Progenitor cell of endocrine pancreas (in vitro differentiated cells): ENCODE measurements around the gene USH1C. TPM values are rescaled to one million over a fixed set of nuclear protein-coding genes. Genes with fewer than 3 reads are reported as not detected.
A peak's percentile ranks its signal among the peaks of the same experiment; 100 is the strongest.

Experiments used
- DNase-seq: peaks from one replicate; pipeline ENCODE4 v3.0.0; 2021; ENCODE audit warnings: low spot score; ENCODE audit not compliant: unreplicated experiment
- H3K27ac Mint-ChIP-seq: 2 replicates; pipeline ENCODE4 v1.8.0; 2021; ENCODE audit warnings: mild to moderate bottlenecking, moderate library complexity, mixed read lengths
- H3K27me3 Mint-ChIP-seq: 2 replicates; pipeline ENCODE4 v1.8.0; 2021; ENCODE audit warnings: mixed read lengths
- H3K36me3 Mint-ChIP-seq: 2 replicates; pipeline ENCODE4 v1.8.0; 2022; ENCODE audit warnings: mixed read lengths; ENCODE audit not compliant: insufficient read depth
- H3K4me1 Mint-ChIP-seq: 2 replicates; pipeline ENCODE4 v1.8.0; 2021; ENCODE audit warnings: low read depth, mixed read lengths
- H3K4me3 Mint-ChIP-seq: 2 replicates; pipeline ENCODE4 v1.8.0; 2021; ENCODE audit warnings: low read depth, mild to moderate bottlenecking, moderate library complexity, mixed read lengths
- H3K9me3 Mint-ChIP-seq: 2 replicates; pipeline ENCODE4 v1.8.0; 2021; ENCODE audit warnings: low read depth, mixed read lengths
- long read RNA-seq: library from polyadenylated mRNA; unstranded; transcript quantifications from one replicate; pipeline ENCODE4 v2.0.0, GENCODE V29; 2020
- total RNA-seq: library from RNA; stranded (reverse); gene quantifications from 2 replicates; pipeline ENCODE4 v1.2.1, GENCODE V29; 2021
- TF ChIP-seq, protein P1 (sequence below): fragments of 200-600 bp; sonication (generic); IDR thresholded peaks from one replicate; pipeline ENCODE4 v1.5.0; 2021; ENCODE audit warnings: antibody characterized with exemption, mild to moderate bottlenecking; ENCODE audit not compliant: unreplicated experiment

USH1C gene
- total RNA-seq, result 15.8 and 21.4 TPM in 2 replicates
- long read RNA-seq, transcript USH1C-204 (20 exons, 2,149 nt), result minor isoform, 6 of 66 reads
- long read RNA-seq, transcript USH1C-202 (21 exons, 2,237 nt), result major isoform, 36 of 66 reads
- long read RNA-seq, partial matches to known transcripts, result 5 of 66 reads
- long read RNA-seq, other reads (novel, unspliced or antisense), result 15 of 66 reads

DNA sequence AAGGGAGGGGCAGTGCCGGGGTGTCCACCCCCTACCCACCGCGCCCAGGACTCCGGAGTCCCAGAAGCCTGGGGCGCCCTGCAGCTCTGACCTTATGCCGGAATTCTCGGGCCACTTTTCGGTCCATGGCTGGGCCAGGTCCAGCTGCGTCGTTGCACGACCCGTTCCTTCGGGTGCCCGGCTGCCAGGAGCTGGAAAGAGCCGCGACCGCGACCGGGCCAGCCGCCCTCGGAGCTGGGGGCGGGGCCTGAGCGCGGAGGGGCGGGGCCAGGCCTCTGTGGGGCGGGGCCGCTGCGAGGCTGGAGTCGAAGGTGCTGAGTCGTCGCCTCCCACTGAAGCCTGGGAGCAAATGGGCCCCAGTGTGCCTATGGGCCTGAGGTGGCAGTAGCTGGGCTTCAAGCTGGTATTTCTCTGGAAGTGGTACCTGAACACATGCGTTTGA lies at the start of gene USH1C:
USH1C (minus strand) TSS at position 236 of the 442 bp plus-strand sequence; CDS start at position 127, 109 bp downstream.
- Mint-ChIP-seq H3K4me3 (peak within 1 kb of the TSS; percentile 69), H3K36me3 (peaks cover 1% of the 10 kb centered on the region), H3K4me1 (peaks cover 31% of the 10 kb centered on the region), H3K27ac (peak within 1 kb of the TSS; percentile 72), H3K9me3 (no peaks in the 10 kb centered on the region), H3K27me3 (peaks cover 53% of the 10 kb centered on the region)
- TF ChIP-seq, protein P1, sequence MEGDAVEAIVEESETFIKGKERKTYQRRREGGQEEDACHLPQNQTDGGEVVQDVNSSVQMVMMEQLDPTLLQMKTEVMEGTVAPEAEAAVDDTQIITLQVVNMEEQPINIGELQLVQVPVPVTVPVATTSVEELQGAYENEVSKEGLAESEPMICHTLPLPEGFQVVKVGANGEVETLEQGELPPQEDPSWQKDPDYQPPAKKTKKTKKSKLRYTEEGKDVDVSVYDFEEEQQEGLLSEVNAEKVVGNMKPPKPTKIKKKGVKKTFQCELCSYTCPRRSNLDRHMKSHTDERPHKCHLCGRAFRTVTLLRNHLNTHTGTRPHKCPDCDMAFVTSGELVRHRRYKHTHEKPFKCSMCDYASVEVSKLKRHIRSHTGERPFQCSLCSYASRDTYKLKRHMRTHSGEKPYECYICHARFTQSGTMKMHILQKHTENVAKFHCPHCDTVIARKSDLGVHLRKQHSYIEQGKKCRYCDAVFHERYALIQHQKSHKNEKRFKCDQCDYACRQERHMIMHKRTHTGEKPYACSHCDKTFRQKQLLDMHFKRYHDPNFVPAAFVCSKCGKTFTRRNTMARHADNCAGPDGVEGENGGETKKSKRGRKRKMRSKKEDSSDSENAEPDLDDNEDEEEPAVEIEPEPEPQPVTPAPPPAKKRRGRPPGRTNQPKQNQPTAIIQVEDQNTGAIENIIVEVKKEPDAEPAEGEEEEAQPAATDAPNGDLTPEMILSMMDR, result no peak
- DNase-seq, result no peak

DNA sequence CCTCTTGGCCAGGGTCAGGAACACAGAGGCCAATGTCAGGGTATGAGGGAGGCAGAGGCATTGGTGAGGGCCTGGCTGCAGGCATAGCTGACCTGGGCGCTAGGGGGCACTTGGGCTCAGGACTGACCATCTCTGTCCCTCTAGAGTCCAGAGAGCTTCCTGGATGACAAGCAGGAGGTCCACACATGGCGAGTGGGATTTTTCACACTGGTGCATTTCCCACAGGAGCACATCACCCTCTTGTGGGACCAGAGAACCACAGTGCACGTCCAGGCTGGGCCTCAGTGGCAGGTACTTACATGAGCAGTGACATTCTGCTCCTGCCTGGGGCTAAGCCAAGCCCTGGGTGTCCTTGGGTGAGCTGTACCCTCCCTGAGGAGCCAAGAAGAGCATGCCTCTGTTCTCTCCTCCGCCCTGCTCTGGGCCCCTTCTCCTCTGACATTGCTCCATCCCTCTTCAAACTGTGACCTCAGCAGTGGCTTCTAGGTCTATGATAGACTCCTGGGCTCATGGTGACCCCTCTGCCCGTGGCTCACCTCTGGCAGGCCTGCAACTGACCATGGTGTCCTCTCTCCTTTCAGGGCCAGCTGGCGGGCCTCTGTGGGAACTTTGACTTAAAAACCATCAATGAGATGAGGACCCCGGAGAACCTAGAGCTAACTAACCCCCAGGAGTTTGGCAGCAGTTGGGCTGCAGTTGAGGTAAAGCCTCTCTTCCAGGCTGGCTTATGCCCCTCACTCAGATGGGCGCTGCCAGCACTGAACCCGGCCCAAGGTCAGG lies 49.4 kb upstream of the USH1C start:
- Mint-ChIP-seq H3K36me3 (no peaks in the 10 kb centered on the region), H3K27ac (no peak overlapping the region), H3K4me1 (no peaks in the 10 kb centered on the region), H3K27me3 (peaks cover 21% of the 10 kb centered on the region), H3K9me3 (no peaks in the 10 kb centered on the region), H3K4me3 (no peak overlapping the region)
- TF ChIP-seq, protein P1, result no peak
- no peak for DNase-seq

DNA sequence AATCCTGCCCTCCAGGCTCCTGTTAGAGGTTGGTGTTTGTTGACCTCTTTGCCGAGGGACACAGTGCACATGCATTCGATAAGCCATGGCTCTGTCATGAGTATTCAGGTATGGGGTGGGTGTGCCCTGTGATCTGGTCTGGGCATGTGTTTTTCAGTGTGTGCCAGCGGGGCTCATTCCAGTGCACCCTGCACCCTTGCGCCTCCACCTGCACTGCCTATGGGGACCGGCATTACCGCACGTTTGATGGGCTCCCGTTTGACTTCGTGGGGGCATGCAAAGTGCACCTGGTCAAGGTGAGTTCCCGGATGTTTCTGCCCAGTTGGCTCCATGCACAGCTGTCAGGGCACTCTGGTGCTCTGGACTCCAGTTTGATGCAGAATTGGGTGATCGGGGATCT lies 47.1 kb upstream of the USH1C start:
- no peak for DNase-seq
- TF ChIP-seq, protein P1, result no peak
- Mint-ChIP-seq H3K27me3 (peaks cover 16% of the 10 kb centered on the region), H3K36me3 (no peaks in the 10 kb centered on the region), H3K4me3 (no peak overlapping the region), H3K27ac (no peak overlapping the region), H3K9me3 (no peaks in the 10 kb centered on the region), H3K4me1 (no peaks in the 10 kb centered on the region)

DNA sequence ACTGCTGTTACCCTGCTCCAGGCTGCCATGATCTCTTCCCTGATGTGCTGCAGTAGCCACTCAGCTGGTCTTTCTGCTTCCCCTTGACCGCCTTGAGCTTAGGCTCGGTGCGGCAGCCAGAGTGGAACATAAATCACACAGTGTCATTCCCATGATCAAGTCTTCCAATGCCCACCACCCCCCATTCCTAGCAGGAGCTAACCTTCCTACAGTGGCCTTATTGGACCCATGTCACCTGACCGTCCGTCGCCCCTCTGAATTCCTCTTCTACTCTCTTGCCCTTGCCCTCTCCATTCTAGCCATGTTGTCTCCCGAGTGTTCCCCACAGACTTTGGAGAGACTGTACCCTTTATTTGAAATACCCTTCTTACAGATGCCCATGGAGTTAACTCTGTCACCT lies 46.2 kb upstream of the USH1C start:
- DNase-seq, result no peak

DNA sequence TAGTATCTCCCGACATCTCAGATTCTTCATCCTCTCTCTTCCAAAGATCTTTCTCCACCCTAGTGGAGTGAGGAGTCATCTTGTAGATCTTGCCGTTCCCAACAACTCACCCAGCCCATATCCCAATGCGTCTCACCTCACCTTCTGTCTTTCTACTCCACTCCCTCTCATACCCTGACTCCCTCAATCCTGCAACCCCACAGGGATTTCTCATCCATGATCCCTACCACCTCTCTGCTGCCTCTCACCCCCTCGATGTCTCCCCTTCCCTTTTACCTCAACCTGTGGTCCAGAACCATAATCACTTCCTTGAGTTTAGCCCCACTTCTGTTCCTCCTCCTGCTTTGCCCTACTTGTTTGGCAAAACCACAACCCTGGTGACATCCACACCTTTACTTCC lies 44.5 kb upstream of the USH1C start:
- H3K4me1 Mint-ChIP-seq, result no peaks in the 10 kb centered on the region
- H3K9me3 Mint-ChIP-seq, result no peaks in the 10 kb centered on the region
- TF ChIP-seq, protein P1, result no peak
- H3K27ac Mint-ChIP-seq, result no peak overlapping the region
- no peaks in the 10 kb centered on the region for H3K36me3 Mint-ChIP-seq
- peaks cover 14% of the 10 kb centered on the region for H3K27me3 Mint-ChIP-seq
- no peak for DNase-seq
- H3K4me3 Mint-ChIP-seq, result no peak overlapping the region

More for the DNA sequence above, 46.2 kb upstream of the USH1C start:
- H3K4me3 Mint-ChIP-seq, result no peak overlapping the region
- no peaks in the 10 kb centered on the region for H3K4me1 Mint-ChIP-seq
- peaks cover 11% of the 10 kb centered on the region for H3K27me3 Mint-ChIP-seq
- H3K36me3 Mint-ChIP-seq, result no peaks in the 10 kb centered on the region
- H3K9me3 Mint-ChIP-seq, result no peaks in the 10 kb centered on the region
- TF ChIP-seq, protein P1, result no peak
- H3K27ac Mint-ChIP-seq, result no peak overlapping the region
